Right ventricle myocardium superior (tissue), 1 donor: ENCODE measurements around the gene STON1. TPM values are rescaled to one million over a fixed set of nuclear protein-coding genes. Genes with fewer than 3 reads are reported as not detected.
"Not testable (repeated sequence)": the region's sequence is repeated elsewhere in the genome, so short reads cannot be mapped to it uniquely, and the experiment has no call there.

ENCODE experiments used
- ATAC-seq: fragments of 200-7000 bp; cut with Tn5 transposase; one replicate; pipeline ENCODE4 v1.9.1; 2020; ENCODE audit warnings: mild to moderate bottlenecking; ENCODE audit not compliant: poor library complexity
- DNase-seq: peaks from one replicate; pipeline ENCODE4 v3.0.0-alpha.2; 2020
- intact Hi-C: fragments of 100-400 bp; cut with DNase I; formaldehyde crosslinking; loops from one replicate; pipeline ENCODE4 v1.11.2; 2022
- total RNA-seq: library from RNA; stranded (reverse); fragmentation: NEBNext Ultra II Directional; extraction: Animal tissue kit (Norgen Biotek cat#: 25700); gene quantifications from one replicate; pipeline ENCODE4 v1.2.1, GENCODE V29; 2021
- donor health status: DM: no; HTN: yes; CAD: no; lungs with severe emphysema.

STON1 gene
- total RNA-seq, 1 donor from 2014 or later = 8.1 TPM

DNA sequence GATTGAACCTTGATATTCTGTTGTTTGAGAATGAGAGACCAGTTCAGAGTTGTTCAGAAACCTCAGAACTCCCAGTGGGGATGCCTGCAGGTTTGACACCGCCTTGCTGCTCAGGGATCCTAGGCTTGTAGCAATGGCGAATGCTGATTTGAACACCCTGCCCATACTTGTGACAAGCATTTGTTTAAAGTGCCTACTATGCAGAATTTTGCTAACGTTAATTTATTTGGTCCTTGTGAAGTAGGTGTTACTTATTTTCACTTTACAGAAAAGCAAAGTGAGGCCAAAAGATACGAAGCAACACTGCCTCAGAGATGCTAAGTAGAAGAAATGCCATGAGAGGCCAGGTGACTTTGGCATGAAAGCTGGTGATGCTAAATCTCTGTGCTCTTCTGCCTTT, 32.3 kb downstream of the STON1 start:
- ATAC-seq (no peak), DNase-seq (no peak)
- intact Hi-C loops = no loop called here

DNA sequence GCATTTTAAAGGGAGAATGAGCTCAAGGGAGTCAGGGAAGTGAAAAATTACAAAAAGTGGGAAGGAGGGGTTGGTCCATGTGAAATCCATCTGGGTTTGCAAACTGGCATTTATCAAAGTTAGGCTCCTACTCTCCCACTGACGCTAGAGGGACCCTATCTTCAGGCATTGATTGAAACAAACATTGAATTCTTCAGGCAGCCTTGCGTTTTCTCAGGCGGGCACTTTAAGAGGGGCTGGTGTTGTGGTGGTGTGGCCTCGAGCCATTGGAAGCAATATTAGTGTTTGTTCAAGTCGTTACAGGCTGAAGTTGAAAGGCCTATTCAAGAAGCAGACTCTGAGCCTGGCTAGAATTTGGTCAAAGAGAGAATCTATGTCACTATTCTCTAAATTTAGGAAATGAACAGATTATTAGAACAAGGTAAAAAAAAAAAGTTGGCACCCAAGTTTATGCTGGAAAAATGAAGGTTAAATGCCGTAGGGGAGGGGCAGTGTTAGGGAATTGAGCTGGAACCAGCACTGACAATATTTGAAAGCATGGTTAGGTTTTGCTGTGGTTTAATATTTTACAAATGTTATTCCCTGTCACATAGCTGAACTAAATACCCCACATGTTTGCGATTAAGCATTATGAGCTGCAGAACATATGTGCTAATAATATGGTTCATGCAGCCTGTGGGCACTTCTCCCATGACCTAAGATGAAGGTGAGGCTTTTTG, 36.8 kb downstream of the STON1 start:
- intact Hi-C loops = no loop called here
- DNase-seq = no peak
- ATAC-seq = no peak

DNA sequence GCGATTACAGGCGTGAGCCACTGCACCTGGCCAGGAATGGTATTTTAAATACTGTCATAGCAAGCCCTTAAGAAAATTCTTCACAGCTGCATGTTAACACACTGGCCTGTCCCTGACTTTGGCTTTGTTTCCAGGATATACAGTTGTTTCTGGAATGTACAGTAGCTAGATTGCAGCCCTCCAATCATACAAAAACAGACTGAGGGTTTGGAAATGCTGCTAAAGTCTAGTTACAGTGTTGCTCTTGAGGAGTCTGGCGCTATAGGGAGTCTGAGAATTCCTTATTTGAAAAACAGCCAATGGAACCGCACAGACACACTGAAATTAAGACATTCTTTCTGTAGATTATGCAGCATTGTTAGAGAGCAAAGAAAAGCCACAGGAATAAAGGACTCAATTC, 37.7 kb downstream of the STON1 start:
- ATAC-seq (no peak), DNase-seq (no peak)
- intact Hi-C loops = no loop called here

DNA sequence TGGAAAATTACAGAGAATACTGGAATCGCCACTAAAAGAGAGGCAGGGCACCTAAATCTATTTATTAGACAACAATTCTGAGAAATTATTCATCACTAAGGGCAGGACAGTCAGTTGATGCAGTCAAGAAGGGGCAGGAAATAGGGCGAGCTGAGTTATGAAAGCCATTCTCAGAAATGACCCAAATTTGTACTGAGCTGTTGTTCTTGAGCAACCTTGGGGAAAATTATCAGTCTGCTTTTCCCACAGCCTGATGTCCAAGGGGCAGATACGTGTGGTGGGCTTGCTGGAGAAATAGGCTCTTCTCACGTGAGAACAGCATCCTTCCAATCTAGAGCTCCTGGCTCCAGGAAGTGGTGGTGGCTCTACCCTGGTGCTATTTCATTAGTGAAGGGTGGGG, 38.6 kb downstream of the STON1 start:
- ATAC-seq = peak; percentile 55
- intact Hi-C loops = no loop called here
- no peak for DNase-seq

DNA sequence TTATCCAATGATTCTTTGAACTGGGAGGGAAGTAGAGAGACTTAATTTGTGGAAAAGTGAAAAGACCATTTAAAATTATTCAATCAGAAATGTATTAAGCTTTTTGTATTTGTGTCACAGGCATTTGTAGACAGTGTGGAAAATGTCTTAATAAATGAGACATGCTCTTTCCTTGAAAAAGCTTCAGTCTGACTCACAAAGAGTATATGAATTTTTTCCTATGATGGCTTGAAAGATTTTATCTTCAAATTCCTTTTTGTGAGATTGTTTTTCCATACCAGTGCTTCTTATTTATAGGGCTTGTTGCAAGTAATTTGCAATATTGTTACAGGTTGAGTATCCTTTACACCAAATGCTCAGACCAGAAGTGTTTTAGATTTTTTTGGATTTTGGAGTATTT, 39.5 kb downstream of the STON1 start:
- intact Hi-C loops = no loop called here
- DNase-seq = no peak
- no peak for ATAC-seq

DNA sequence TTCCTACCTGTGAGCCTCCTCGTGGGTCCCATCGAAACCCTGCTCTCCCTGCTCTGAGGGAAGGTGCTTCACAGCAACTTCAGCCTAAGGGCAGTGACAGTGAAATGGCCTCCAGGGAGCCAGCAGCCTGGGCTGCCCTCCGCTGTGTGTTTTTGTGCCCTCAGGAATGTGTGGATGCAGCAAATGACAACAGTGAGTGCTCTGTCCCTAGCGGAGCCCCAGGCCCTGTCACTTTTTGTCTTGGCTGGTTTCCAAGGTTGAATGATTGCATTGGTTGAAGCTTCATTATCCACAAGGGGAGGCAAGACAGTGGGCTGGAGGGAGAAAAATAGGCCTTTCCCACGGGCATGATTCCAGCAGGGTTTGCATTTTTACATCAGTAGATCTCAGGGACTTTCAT, 42.9 kb downstream of the STON1 start:
- intact Hi-C loops = no loop called here
- no peak for DNase-seq
- no peak for ATAC-seq

DNA sequence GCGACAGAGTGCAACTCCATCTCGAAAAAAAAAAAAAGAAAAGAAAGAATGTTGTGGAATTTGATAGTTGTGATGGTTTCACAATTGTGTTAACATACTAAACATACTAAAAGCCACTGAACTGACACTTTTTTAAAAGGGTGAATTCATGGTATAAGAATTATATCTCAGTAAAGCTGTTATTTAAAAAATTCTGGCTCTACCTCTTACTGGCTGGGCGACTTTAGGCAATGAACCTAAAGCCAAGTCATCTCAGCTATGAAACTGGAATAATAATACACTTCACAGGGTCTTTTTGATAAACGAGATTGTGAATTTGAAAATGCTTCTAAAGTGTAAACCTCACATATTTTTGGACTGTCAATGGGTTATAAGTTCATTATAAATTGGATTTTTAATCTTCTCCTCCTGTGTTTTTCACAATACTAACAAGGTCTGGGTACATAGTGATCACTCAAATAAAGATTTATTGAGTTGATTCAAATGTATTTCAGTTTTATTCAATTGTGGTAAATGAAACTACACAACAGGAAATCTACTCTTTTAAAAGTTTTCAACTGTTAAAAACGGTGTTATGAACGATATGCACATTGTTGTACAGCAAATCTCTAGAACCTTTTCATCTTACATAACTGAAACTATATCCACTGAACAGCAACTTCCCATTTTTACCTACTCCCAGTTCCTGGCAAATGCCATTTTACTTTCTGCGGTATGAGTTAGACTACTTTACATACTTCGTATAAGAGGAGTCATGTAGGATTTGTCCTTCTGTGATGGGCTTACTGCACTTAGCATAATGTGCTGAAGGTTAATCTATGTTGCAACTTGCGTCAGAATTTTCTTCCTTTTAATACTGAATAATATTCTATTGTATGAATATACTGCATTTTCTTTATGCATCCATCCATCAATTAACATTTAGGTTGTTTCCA, 44.7 kb downstream of the STON1 start:
- intact Hi-C loops = no loop called here
- DNase-seq = no peak
- no peak for ATAC-seq

DNA sequence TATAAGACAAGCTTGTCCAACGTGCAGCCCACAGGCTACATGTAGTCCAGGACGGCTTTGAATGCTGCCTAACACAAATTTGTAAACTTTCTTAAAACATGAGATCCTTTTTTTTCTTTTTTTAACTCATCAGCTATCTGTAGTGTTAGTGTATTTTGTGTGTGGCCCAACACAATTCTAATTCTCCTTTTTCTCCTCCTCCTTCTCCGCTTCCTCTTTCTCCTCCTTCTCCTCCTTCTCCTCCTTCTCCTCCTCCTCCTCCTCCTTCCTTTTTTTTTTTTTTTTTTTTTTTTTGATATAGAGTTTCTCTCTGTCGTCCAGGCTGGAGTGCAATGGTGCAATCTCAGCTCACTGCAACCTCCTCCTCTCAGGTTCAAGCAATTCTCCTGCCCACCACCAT, 48.4 kb downstream of the STON1 start:
- no peak for ATAC-seq
- intact Hi-C loops = no loop called here
- DNase-seq = no peak

DNA sequence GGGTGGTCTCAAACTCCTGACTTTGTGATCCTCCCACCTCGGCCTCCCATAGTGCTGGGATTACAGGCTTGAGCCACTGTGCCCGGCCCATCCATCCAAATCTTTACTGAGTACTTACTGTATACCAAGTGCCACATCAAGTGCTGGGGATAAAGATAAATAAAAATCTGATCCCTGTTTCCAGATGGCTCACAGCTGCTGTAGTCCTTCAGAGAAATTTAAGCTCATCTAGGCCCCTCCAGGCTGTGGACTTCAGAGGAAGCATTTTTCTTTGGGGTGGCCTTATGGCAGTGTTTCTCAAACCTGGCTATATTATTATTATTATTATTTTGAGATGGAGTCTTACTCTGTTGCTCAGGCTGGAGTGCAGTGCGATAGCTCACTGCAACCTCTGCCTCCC, 54.0 kb downstream of the STON1 start:
- intact Hi-C loops = no loop called here
- DNase-seq = no peak
- no peak for ATAC-seq

DNA sequence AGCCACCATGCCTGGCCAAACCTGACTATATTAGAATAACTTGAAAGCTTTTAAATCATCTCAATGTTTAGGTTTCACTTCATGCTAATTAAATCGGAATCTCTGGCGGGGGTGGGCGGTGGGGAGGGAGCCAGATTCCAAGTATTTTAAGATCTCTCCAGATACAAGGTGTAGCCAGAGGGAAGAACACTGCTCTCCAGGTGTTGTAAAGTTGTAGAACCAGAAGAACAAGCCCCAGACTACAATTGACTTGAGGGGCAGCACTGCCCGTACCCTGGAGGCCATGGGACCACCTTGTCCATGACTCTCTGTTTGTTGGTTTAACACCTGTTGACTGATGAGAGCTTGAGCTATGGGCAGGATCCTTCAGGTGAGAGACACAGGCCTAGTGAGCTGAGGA, 54.6 kb downstream of the STON1 start:
- intact Hi-C loops = no loop called here

DNA sequence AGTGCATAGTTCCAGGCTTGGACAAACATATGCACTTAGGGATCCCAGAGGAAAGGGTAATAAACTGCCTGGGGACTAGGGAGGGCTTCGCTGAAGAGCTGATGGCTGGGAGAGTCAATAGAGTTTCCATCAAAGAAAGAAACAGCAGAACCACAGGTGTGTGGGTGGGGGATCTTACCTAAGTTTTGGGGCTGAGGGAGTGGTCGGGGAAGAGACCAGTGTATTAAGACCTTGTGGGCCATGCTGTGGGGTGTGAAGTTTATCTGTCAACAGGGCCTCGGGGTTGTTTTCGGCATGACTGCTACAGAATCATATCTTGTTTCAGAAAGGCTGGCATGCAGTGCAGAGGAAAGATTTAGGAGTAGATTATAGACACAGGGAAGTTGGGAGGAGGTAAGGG, 56.5 kb downstream of the STON1 start:
- intact Hi-C loops = no loop called here
- DNase-seq = no peak
- ATAC-seq = no peak

More for the DNA sequence above, 54.6 kb downstream of the STON1 start:
- DNase-seq (no peak), ATAC-seq (no peak)

DNA sequence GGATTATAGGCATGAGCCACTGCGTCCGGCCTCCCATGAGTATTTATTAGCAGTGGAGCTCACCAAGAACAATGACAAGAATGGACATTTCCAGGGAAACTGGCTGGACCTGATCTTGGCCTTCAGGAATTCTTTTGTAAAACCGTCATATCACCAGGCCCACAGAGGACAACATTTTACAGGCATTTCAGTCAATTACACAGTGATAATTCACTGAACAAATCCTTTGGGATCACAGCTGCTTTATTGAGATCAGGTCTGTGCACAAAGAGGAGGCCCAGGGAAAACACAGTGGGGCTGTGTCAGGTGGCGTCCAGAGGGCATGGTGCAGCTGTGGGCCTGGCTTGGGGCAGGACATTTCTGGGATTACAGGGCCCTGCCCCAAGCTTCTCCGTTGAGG, 57.6 kb downstream of the STON1 start:
- DNase-seq (no peak), ATAC-seq (no peak)
- intact Hi-C loops = no loop called here

DNA sequence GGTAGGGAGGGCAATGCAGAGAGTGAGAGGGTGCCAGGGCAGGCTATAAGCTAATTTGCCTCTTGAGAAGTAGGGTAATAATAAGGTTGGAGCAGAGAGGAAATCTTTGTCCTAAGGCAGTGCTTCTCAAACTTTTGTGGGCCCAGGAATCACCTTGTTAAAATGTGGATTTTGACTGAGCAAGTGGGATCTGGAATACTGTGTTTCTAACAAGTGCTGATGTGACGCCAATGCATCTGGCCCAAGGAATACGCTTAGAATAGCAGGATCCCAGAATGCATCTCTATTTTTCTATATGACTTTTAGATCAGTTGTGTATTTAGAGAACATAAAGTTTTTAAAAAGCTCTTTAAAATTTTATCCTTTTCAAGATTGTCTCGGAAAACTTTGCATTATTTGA, 58.0 kb downstream of the STON1 start:
- ATAC-seq = no peak
- no peak for DNase-seq
- intact Hi-C loops = no loop called here

DNA sequence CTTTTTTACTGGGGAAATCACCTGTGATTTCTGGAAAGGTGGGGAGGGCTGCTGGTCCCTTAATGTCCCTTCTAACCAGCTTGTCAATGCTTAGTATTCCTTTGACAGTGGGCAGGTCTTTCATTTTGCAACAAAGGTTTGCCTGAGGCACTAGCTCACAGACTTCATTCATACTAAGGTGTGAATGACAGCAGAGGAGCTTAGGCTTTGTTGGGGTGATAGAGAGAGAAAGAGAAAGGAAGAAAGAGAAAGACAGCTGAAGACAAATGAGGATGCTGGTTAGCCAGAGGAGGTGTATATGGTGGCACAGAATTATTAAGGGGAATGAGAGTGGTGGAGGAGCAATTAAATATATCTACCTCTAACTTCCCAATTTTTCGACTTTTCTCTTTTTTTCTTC, 58.8 kb downstream of the STON1 start:
- intact Hi-C loops = no loop called here
- ATAC-seq = no peak
- DNase-seq = no peak

DNA sequence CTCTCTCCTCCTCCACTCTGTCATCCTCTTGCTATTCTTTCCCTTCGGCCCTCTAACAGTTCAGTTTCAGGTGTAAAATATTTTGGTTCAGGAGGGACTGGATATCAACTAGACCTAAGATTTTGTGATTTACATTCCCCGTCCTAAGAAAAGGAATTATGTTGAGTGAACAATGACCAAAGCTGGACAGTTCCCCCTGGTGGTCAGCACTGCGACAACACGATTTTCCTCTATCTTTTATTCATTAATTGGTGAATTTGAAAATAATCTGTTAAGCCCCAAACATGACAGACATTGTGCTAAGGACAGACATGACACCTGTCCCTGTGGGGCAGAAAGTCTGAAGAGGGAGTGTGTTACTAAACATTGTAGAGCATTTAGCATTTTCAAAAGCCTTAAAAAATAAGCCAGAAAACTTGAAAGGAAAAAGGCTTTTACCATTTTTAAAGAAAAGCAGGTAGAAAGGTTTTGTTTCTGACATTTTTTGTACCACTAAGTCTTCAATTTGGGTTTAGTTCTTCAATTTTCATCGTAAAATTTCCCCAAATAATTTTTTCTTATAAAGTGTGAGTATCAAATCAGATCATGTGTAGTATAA, 59.3 kb downstream of the STON1 start:
- intact Hi-C loops = no loop called here
- DNase-seq (no peak), ATAC-seq (peak; percentile 43)

DNA sequence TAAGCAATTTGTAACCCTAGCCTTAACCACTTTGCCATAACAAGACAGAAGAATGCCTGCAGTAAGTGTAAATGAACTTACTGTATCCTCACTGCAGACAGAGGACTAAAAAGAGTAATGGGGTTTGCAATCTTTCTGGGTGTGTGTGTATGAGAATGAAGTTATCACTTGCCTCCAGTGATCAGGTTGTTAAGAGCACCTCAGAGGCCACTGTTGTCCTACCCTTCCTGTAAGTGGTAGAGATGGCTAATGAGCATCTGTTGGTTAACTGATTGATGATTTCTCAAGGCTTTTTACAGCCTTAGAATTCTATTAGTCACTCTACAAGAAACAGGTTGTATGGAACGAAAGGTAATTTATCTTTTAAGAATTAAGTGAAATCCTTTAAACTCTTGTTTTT, 60.1 kb downstream of the STON1 start:
- DNase-seq (no peak), ATAC-seq (no peak)
- intact Hi-C loops = no loop called here

DNA sequence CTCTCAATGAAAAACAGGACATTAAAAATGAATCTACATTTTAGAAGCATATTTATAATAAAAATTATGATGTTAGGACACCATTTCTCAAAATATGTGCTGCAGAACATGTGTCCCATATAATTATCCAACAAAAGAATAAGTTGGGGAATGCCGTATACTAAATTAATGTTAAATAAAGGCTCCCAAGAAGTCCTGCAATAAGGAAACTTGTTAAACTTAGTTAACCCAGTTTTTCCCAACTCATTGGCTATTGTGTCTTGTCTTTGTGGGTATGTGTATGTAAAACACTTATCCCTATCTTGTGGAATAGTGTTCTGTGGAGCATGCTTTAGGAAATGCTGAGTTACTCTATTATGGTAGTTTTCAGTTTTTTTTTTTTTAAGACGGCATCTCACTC, 62.1 kb downstream of the STON1 start:
- intact Hi-C loops = no loop called here
- no peak for ATAC-seq

DNA sequence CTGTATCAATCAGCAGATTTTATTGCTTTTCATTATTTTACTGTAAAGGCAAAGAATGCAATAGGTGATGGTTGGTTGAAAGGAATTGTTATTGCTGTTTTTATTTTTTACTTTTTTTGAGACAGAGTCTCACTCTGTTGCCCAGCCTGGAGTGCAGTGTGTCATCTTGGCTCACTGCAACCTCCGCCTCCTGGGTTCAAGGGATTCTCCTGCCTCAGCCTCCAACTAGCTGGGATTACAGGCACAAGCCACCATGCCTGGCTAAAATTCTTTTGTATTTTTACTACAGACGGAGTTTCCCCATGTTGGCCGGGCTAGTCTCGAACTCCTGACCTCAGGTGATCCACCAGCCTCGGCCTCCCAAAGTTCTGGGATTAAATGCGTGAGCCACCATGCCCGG, 66.8 kb downstream of the STON1 start:
- intact Hi-C loops, ATAC-seq, DNase-seq: not testable (repeated sequence)

More for the DNA sequence above, 62.1 kb downstream of the STON1 start:
- no peak for DNase-seq

DNA sequence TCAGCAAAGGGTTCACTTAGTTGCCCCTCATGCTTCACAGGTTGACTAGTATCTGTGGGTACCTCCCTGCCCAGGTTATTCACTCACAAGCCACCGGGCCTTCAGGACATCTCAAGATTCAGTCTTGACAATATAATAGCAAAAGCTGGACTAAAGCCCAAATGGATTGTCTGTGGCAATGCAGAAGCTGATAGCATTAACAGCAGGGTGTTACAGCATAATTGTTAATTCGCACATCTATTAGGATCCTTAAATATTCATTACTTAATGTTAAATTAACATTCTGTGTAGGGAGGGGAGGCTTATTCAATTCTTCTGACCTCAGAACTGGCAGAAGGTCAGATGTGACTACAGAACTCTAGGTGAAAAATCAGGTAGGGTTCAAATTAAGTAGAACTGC, 67.5 kb downstream of the STON1 start:
- intact Hi-C loops = no loop called here
- ATAC-seq (no peak), DNase-seq (no peak)
